GM19193 (cell line): ENCODE data around the gene CPPED1.

ENCODE experiments used
- POLR2A ChIP-seq: IDR thresholded peaks from 4 replicates; pipeline ENCODE4 v1.6.1; 2011; ENCODE audit not compliant: insufficient read depth, insufficient read length; ENCODE audit errors: extremely low read depth

The CPPED1 gene

DNA sequence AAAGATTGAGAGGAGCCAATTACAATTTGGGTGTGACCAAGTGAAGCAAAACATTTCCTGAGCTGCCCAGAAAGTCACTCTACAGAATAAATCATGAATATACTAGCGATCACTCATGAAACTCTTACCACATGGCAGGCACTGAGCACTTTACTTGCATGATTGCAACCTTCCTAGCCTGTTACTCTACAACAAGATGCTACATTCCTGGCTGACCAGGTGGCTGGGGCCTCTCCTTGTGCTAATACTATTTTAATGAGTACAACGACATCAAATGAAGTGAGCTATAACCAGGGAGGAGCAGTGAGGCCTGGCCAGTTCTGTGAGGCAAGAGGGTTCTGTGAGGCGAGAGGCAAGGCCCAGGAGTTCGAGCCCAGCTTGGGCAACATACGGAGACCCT is 75.2 kb downstream of the CPPED1 start:
- no peak for TF ChIP-seq POLR2A

DNA sequence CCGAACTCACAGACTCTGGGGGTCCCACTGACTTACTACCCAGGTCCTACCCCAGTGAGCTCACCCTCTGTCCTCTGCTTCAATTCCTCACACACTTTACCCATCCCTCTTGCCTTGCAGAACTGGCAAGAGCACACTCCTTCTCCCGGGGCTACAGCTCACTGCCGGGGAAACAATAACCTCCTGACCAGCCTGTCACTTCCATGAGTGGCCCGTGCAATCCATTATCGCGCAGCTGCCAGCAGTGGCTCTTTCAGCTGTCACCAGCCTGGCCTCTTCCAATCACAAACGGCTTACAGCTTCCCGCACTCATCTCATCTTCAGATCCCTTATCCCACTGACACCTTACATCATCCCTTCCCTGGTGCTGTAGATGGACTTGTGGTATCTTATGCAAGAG is 79.5 kb downstream of the CPPED1 start:
- TF ChIP-seq POLR2A: no peak

DNA sequence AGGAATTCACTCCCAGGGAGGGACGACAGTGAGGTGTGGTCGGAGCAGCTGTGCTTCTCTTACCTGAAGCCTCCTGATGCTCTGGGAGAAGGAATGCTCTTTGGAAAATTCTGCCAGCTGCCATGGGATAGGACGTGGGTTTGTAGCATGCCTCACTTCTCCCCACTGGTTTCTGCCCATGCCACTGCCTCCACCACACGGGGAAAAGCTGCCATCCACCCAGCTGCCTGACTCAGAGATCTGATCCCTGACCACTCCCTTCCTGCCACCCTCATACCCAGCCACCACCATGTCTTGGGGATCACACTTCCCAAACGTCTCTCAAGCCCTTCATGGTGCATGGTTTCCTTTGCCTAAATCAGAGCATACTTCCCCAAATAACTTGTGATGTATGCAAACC is 80.0 kb downstream of the CPPED1 start:
- TF ChIP-seq POLR2A: no peak

DNA sequence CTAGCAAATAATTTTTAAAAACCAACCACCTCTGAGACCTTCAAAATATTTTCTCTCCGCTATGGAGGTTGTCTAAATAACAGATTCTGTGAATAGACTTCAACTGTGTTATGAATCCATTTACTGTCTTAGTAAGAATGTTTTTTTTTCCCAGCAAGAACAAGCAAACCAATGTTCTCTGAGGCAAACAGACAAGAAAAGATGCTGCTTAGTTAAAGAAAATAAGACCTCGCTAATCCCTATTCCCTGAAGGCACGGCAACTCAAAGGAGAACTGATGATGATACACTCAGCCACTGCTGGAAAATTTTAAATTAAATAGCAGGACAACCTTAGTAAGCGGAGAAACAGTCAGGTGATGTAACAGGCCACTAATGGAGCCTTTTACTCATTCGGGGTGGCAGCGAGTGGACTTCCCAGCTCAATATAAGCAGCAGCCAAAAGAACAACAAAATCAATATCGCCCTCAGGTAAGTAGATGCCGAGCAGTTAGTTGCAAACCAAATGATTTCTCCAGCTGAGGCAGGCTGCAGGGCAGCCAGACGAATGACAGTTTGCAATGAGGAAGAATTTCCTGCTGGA is 81.8 kb downstream of the CPPED1 start:
- no peak for TF ChIP-seq POLR2A

DNA sequence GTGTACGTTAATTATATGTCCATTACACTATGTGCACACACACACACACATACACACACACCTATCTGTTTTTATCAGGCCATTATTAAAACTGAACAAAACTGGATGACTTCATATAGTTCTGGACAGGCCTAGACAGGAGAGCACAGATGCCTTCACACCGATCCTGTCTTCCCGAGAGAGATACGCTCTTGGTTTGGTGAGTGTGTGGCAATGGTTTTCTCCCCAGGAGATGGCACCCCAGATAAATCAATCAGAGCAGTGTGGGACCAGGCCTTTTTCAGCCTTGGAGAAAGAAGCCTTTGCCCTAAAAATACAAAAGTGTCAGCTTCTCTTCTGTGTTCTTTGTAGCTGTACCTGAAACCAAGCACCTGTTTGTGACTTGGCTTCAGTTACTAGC is 83.7 kb downstream of the CPPED1 start:
- no peak for TF ChIP-seq POLR2A

DNA sequence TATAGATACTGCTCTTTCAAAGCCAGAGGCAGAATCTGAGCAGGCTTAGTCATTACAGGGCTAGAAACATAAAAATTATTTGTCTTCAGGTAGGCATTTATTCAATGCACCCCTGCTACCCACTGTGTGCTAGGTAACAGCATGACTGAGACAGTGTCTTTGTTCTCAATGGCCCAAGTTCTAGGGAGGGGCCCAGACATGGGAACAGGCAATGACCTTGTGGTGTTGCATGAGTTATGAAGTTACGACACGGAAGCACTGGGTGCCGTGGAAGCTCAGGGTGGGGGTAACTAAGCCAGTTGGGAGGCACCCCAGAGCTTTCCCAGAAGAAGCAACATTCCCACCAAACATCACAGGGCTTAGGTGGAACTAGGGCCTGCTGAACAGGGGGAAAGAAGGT is 87.0 kb downstream of the CPPED1 start:
- no peak for TF ChIP-seq POLR2A

DNA sequence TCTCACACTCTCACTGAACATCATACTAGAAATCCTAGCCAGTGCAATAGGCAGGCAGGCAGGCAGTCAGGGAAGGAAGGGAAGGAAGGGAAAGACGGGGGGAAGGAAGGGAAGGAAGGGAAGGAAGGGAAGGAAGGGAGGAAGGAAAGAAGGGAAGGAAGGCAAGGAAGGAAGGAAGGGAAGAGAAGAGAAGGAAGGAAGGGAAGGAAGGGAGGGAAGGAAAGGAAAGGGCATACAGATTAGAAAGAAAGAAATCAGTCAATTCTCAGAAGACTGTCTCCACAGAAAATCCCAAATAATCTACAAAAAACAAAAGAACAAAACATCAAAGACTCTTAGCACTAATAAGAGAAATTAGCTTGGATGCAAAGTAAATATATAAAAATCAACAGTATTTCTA is 93.9 kb downstream of the CPPED1 start:
- no peak for TF ChIP-seq POLR2A

DNA sequence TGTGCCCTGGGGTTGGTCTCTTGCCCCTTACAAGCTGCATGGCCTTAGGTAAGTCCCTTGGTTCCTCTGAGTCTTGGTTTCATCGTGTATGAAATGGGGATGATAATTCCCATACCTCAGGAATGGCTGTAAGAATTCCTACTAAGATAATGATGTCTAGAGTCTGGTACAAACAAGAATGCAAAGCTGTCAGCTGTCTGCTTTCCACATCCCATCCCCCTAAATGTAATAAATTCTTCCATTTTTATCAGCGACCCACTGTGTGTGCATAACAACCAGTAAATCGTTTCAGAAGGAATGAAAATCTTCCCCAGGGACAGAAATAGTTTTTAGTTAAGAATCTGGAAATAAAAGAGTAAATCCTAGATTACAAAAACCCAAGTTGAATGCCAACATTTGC is 95.4 kb downstream of the CPPED1 start:
- no peak for TF ChIP-seq POLR2A

DNA sequence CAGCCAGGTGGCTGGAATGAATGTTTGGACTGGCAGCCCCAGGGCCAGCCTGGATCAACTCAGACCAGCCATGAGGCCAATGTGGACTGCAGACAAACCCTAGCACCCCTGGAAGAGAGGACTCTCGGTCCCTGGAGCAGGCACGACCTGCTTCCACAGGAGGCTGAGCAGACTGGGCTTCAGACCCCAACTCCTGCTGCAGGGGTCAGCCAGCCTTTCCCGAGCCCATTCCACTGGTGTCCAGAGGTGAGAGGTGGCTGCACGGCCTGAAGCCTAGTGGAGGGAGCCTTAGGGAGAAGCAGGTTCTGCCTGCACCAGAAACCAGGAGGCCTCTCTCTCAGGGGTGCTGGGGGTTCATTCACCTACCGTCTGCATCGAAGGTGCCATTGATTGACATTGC is 97.1 kb downstream of the CPPED1 start:
- no peak for TF ChIP-seq POLR2A

DNA sequence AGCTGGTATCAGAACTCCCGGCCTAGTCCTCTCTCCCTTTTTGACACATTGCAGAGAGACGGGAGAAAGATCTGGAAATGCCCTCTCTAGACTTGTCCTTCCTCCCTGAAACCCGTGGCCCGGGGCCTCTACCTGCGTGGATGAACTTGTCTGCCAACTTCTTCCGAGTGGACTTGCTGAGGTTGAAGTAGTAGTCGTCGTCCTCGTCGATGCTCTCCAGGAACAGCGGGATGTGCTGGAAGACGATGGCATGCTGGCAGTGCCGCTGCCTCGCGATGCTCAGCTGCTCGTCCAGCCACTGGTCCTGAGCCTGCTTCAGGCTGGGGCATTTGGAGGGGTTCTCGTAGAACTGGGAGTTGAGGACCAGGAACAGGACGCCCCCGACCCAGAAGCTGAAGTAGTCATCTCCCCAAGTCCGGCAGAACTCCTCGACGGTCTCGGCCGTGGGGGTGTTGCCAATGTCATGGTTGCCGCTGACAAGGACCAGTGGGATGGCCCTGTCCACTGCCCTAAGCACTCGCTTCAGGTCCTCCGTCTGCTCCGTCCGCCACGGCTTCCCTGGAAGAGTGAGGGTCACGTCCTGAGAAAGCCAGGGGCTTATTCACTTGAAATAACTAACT is 99.1 kb downstream of the CPPED1 start:
- TF ChIP-seq POLR2A: no peak

DNA sequence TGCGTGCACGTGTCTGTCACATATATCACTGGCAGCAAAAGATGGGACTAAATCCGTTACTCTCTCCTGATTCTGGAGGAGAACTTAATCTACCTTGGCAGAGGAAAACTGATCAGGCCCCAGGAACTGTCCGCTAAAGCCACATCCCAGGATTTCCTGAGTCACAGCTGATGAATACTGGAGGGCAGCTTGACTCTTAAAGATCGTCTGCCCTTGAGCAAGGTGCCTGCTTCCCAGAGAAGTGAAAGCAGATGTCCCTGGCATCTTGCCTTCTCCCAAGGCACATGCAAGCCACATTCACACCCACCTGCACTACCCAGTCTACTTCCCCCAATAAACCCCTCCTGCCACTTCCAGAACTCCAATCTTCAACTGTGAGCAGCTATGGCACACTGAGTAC is 99.8 kb downstream of the CPPED1 start:
- TF ChIP-seq POLR2A: no peak

DNA sequence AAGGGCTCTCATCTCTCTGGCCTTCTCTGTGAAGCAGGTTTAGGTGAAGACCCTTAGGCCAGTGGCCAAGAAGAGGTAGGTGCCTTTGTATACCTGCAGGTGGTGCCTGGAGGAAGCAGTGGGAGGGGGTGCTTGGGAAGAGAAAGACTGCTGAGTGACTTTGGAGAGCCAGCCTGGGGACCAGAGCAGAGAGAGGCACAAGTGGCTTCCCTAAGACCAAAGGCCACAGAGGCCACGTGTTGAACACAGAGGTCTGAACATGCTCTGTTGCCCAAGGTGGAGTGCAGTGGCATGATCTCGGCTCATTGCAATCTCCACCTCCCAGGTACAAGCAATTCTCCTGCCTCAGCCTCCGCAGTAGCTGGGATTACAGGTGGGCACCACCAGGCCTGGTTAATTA is 103.5 kb downstream of the CPPED1 start:
- no peak for TF ChIP-seq POLR2A

DNA sequence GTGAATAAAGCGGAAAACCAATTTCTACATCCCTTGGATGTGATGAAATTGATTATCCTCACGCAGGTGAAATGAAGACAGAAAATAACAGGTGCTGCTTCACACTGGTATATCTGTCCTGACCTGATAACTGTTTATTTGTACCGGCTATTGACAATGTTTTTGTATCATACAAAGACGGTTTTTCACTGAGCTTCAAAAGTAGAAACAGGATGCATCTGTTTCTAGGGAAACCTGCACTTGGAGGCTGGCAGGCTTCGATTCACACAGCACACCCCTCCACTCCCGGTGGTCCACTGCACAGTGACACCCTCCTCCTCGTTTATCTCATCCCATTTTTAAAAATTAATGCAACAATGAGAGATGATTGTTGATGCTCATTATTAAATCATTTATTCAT is 104.5 kb downstream of the CPPED1 start:
- no peak for TF ChIP-seq POLR2A

DNA sequence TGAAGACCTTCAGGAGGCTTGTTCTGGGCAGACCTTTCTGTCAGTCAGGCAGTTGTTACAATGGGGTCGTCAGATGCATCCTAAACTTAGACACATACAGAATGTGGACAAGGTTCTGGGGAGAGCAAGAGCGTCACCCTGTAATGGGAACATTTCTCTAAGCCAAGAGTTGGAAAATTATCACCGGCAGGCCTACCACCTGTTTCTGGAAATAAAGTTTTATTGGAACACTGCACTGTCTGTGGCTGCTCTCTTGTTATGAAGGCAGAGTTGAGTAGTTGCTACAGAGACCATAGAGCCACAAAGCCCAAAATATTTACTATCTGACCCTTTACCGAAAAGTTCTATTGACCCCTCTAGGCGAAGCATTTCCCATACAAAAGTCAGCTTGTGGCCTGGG is 106.2 kb downstream of the CPPED1 start:
- TF ChIP-seq POLR2A: no peak

DNA sequence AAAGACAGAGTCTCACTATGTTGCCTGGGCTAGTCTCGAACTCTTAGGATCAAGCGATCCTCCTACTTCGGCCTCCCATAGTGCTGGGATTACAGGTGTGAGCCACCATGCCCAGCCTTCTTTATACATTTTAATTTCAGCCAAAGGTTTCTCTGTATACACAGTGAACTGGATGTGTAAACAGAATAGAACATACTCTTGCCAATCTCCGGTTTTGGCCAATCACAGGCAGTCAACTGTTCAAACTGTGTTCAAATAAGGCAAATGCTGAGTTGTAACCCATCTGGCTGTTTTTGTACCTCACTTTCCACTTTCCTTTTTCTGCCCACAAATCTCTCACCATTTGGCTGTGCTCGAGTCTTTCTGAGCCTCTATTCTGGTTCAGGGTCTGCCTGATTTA is 108.2 kb downstream of the CPPED1 start:
- no peak for TF ChIP-seq POLR2A

DNA sequence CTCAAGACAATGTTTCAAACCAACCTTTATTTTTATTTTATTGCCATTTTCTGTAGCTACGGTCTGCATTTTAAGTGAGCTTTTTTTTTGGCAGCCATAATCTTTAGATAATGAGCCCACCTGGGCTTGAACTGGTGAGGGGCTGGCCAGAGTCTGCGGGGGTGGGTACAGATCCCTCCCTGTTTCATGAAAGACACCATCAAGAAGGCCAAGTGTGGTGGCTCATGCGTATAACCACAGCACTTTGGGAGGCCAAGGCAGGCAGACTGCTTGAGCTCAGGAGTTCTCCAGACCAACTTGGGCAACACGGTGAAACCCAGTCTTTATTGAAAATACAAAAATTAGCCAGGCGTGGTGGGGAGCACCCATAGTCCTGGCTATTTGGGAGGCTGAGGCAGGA is 113.7 kb downstream of the CPPED1 start:
- no peak for TF ChIP-seq POLR2A
